ENCODE results near the gene ACP4. TPM values are rescaled to one million over a fixed set of nuclear protein-coding genes. Genes with fewer than 3 reads are reported as not detected.

Gene ACP4
- total and polyA plus RNA-seq, 2 of the 13 experiments (the other 11 are each of a cell fraction or from before 2014, with no cell fraction given): 0.08 TPM; not detected in 1

- no peak for ATAC-seq
- WGBS (ENCODE audit: low lambda C conversion rate): 57% methylated on average over 6 of the region's 6 CpGs
- H3K4me3 ChIP-seq (replicated peaks in 1 of 3; ENCODE audit: insufficient read depth in 1 of 3, low read depth in 2 of 3, low read length in 3 of 3): no peak overlapping the region
These were observed 43.6 kb downstream of the ACP4 start for GRCh38 chr19:50833802-50834167.

More at GRCh38 chr19:50833802-50834167, 43.6 kb downstream of the ACP4 start:
- H3K9ac ChIP-seq (ENCODE audit: insufficient read depth, low read depth, low read length): no peak overlapping the region
- no peaks in the 10 kb centered on the region for H3K36me3 ChIP-seq (replicated peaks in 1 of 2; ENCODE audit: control insufficient read depth in 1 of 2, insufficient read depth in 2 of 2, low read length in 2 of 2)
- peaks cover 17% of the 10 kb centered on the region for H3K4me1 ChIP-seq (ENCODE audit: insufficient read depth, low read length)
- DNase-seq (ENCODE audit: low spot score) (no peak), FAIRE-seq (no peak)
- TF ChIP-seq PPARG (CRISPR knock-in tag; conservative IDR thresholded peaks at IDR 0.05) (no peak), ZNF891 (CRISPR knock-in tag; IDR thresholded peaks at IDR 0.05) (no peak), ATAD3A (CRISPR knock-in tag; IDR thresholded peaks at IDR 0.05) (no peak), EP300 (IDR thresholded peaks at IDR 0.05; ENCODE audit: low read depth in 2 of 2, low read length in 2 of 2) (no peak), EP300 (CRISPR knock-in tag; IDR thresholded peaks at IDR 0.05; ENCODE audit: borderline replicate concordance) (no peak), ZNF800 (CRISPR knock-in tag; IDR thresholded peaks at IDR 0.05) (no peak), AHR (CRISPR knock-in tag; IDR thresholded peaks at IDR 0.05) (no peak), NKX3-1 (CRISPR knock-in tag; IDR thresholded peaks at IDR 0.05) (no peak), ZNF550 (CRISPR knock-in tag; IDR thresholded peaks at IDR 0.05; ENCODE audit: borderline replicate concordance) (no peak), ZFP41 (CRISPR knock-in tag; IDR thresholded peaks at IDR 0.05; ENCODE audit: borderline replicate concordance) (no peak), HIC2 (CRISPR knock-in tag; IDR thresholded peaks at IDR 0.05; ENCODE audit: low read depth) (no peak), HDAC2 (CRISPR knock-in tag; IDR thresholded peaks at IDR 0.05) (no peak), ELF4 (CRISPR knock-in tag; IDR thresholded peaks at IDR 0.05; ENCODE audit: borderline replicate concordance) (no peak), HNF1B (CRISPR knock-in tag; IDR thresholded peaks at IDR 0.05) (no peak), ZNF720 (CRISPR knock-in tag; IDR thresholded peaks at IDR 0.05) (no peak), DMAP1 (CRISPR knock-in tag; IDR thresholded peaks at IDR 0.05) (no peak), SOX6 (IDR thresholded peaks at IDR 0.05) (no peak), SOX6 (CRISPR knock-in tag; IDR thresholded peaks at IDR 0.05) (no peak), FOXK2 (IDR thresholded peaks at IDR 0.05) (no peak)
- TF ChIP-seq, protein P1, sequence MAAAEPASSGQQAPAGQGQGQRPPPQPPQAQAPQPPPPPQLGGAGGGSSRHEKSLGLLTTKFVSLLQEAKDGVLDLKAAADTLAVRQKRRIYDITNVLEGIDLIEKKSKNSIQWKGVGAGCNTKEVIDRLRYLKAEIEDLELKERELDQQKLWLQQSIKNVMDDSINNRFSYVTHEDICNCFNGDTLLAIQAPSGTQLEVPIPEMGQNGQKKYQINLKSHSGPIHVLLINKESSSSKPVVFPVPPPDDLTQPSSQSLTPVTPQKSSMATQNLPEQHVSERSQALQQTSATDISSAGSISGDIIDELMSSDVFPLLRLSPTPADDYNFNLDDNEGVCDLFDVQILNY (CRISPR knock-in tag; conservative IDR thresholded peaks at IDR 0.05): no peak
- TF ChIP-seq, protein P2, sequence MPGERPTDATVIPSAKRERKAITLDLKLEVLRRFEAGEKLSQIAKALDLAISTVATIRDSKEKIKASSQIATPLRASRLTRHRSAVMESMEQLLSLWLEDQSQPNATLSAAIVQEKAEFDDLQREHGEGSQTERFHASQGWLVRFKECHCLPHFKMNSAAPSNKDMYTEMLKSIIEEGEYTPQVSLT (CRISPR knock-in tag; IDR thresholded peaks at IDR 0.05; ENCODE audit: borderline replicate concordance, low read depth): no peak
- no TSS peak for BruUV-seq (replicated peaks)
- ChIA-PET CTCF (ENCODE audit: low intra/inter-chr PET ratio, low total read pairs) (no interaction called here), POLR2A (interaction anchor here (1.6 kb wide), 1 partner anchor 29 kb away, joined by 6 read pairs; no protein-coding TSS in a partner anchor)
- H2AFZ ChIP-seq (ENCODE audit: low read length): no peak overlapping the region
- no peaks in the 10 kb centered on the region for H3K9me3 ChIP-seq (ENCODE audit: low read length)
- intact Hi-C loops (cut with micrococcal nuclease; ENCODE audit: unreplicated experiment): no loop called here
- in situ Hi-C loops (cut with HindIII; ENCODE audit: extremely low pct_ligation_motif_present, low pct_unique_long_range_greater_than_20kb): no loop called here
- no peaks in the 10 kb centered on the region for H3K79me2 ChIP-seq (ENCODE audit: insufficient read depth, low read length)
- H3K4me2 ChIP-seq (ENCODE audit: low read depth, low read length): no peak overlapping the region
- peaks cover 0 to 43% of the 10 kb centered on the region in 2 experiments; a peak in 2 of 5 replicates for H3K27me3 ChIP-seq (ENCODE audit: control insufficient read depth in 1 of 2, insufficient read depth in 2 of 2, low read length in 2 of 2)
- H4K20me1 ChIP-seq (ENCODE audit: insufficient read depth, low read length): no peaks in the 10 kb centered on the region
- no peak overlapping the region for H3K27ac ChIP-seq (ENCODE audit: extremely low read length, insufficient read depth, low read length)

Measured in HepG2 (cell line).